Fibroblast of lung (primary cell): Measurements from ENCODE around the gene SNX19. TPM values are rescaled to one million over a fixed set of nuclear protein-coding genes. Genes with fewer than 3 reads are reported as not detected.
A peak's percentile ranks its signal among the peaks of the same experiment; 100 is the strongest.

ENCODE experiments used
- DNase-seq, 2 donors: peaks; one replicate each; pipeline versions ENCODE4 v3.0.0 to v3.0.0-alpha.2; 2010; ENCODE audit warnings: low read depth in 2 of 2
- H2AFZ ChIP-seq: 2 replicates; pipeline ENCODE4 v1.5.1; 2012; ENCODE audit warnings: low read length, control low read depth, inconsistent platforms
- H3K27ac ChIP-seq: 2 replicates; pipeline ENCODE4 v1.5.1; 2011; ENCODE audit warnings: low read length, control low read depth; ENCODE audit not compliant: insufficient read depth
- H3K27me3 ChIP-seq: 2 replicates; pipeline ENCODE4 v1.5.1; 2011; ENCODE audit warnings: mild to moderate bottlenecking, low read length; ENCODE audit not compliant: control insufficient read depth, insufficient read depth
- H3K36me3 ChIP-seq: 2 replicates; pipeline ENCODE4 v1.5.1; 2011; ENCODE audit warnings: low read length; ENCODE audit not compliant: control insufficient read depth, insufficient read depth
- H3K4me1 ChIP-seq: 2 replicates; pipeline ENCODE4 v1.5.1; 2011; ENCODE audit warnings: low read length; ENCODE audit not compliant: control insufficient read depth, insufficient read depth; ENCODE audit errors: extremely low read depth
- H3K4me2 ChIP-seq: 2 replicates; pipeline ENCODE4 v1.5.1; 2011; ENCODE audit warnings: low read length, control low read depth; ENCODE audit not compliant: insufficient read depth; ENCODE audit errors: extremely low read depth
- H3K4me3 ChIP-seq, 4 experiments: fragments of 200-600 bp in 1 of 4; sonication (generic) in 1 of 4; replicated peaks in 1 of 4; 2 replicates each; pipeline ENCODE4 v1.5.1; 2011 to 2016; ENCODE audit warnings: low read length in 4 of 4, low read depth in 3 of 4, mild to moderate bottlenecking in 3 of 4, control low read depth in 2 of 4, inconsistent platforms in 1 of 4, mixed read lengths in 1 of 4; ENCODE audit not compliant: insufficient read depth in 1 of 4; ENCODE audit errors: control extremely low read depth in 1 of 4
- H3K79me2 ChIP-seq: 2 replicates; pipeline ENCODE4 v1.5.1; 2012; ENCODE audit warnings: mild to moderate bottlenecking, low read length, inconsistent platforms; ENCODE audit not compliant: control insufficient read depth, insufficient read depth
- H3K9ac ChIP-seq: 2 replicates; pipeline ENCODE4 v1.5.1; 2011; ENCODE audit warnings: mild to moderate bottlenecking, low read length, control low read depth; ENCODE audit not compliant: insufficient read depth
- H3K9me3 ChIP-seq: 2 replicates; pipeline ENCODE4 v1.5.1; 2012; ENCODE audit warnings: low read depth, low read length; ENCODE audit not compliant: control insufficient read depth, insufficient read depth
- H4K20me1 ChIP-seq: 2 replicates; pipeline ENCODE4 v1.5.1; 2011; ENCODE audit warnings: low read length; ENCODE audit not compliant: control insufficient read depth, insufficient read depth; ENCODE audit errors: extremely low read depth
- CTCF ChIP-seq, 2 donors: IDR thresholded peaks in 1 of 2; conservative IDR thresholded peaks in 1 of 2; 1 replicate in 1 of 2; 2 replicates in 1 of 2; pipeline ENCODE4 v1.5.1; 2011 to 2012; ENCODE audit warnings: low read length in 2 of 2, control low read depth in 1 of 2, inconsistent platforms in 1 of 2, low read depth in 1 of 2, mild to moderate bottlenecking in 1 of 2
- EZH2 ChIP-seq: IDR thresholded peaks from 2 replicates; pipeline ENCODE4 v1.5.1; 2012; ENCODE audit warnings: low read length, control low read depth, mild to moderate bottlenecking; ENCODE audit errors: missing control alignments
- polyA plus RNA-seq, 2 donors: library from polyadenylated mRNA; depleted of rRNA in 1 of 2; stranded (reverse) in 1 of 2; unstranded in 1 of 2; fragments of >200 nt; gene quantifications; 2 replicates each; pipeline ENCODE4 v1.2.1, GENCODE V29; 2011 to 2012; ENCODE audit warnings: missing spikeins in 1 of 2
- total RNA-seq: library from RNA; depleted of rRNA; stranded (reverse); fragments of >200 nt; gene quantifications from 2 replicates; pipeline ENCODE4 v1.2.1, GENCODE V29; 2014

Gene SNX19
- total and polyA plus RNA-seq, 2 donors (not counting 1 experiment from before 2014, with no cell fraction given): 76.6 to 91.7 TPM

GRCh38 chr11:130829920-130830511 lies 86.3 kb downstream of the SNX19 start:
- Histone ChIP-seq H3K79me2 (no peaks in the 10 kb centered on the region), H3K9me3 (no peaks in the 10 kb centered on the region), H3K9ac (no peak overlapping the region), H3K4me3 (no peak overlapping the region), H3K27ac (no peak overlapping the region), H4K20me1 (no peaks in the 10 kb centered on the region), H3K36me3 (no peaks in the 10 kb centered on the region), H3K27me3 (no peaks in the 10 kb centered on the region), H3K4me1 (peaks cover 16% of the 10 kb centered on the region), H2AFZ (no peak overlapping the region), H3K4me2 (no peak overlapping the region)
- DNase-seq: peak; percentile 34 to 47
- TF ChIP-seq CTCF (conservative IDR thresholded peaks at IDR 0.05 in 1 of 2, IDR thresholded peaks at IDR 0.05 in 1 of 2; ENCODE audit: low read depth in 1 of 2, low read length in 2 of 2) (no peak), EZH2 (no peak)

- Histone ChIP-seq H3K4me2 (no peak overlapping the region), H3K79me2 (no peaks in the 10 kb centered on the region), H3K27me3 (no peaks in the 10 kb centered on the region), H3K36me3 (no peaks in the 10 kb centered on the region), H3K4me1 (peaks cover 16% of the 10 kb centered on the region), H3K4me3 (no peak overlapping the region), H3K9me3 (no peaks in the 10 kb centered on the region), H3K9ac (no peak overlapping the region), H2AFZ (no peak overlapping the region), H4K20me1 (no peaks in the 10 kb centered on the region), H3K27ac (no peak overlapping the region)
- TF ChIP-seq EZH2 (no peak), CTCF (conservative IDR thresholded peaks at IDR 0.05 in 1 of 2, IDR thresholded peaks at IDR 0.05 in 1 of 2; ENCODE audit: low read depth in 1 of 2, low read length in 2 of 2) (no peak)
- DNase-seq: peak; percentile 43
These were observed 87.5 kb downstream of the SNX19 start for GRCh38 chr11:130828741-130829140.

GRCh38 chr11:130827451-130828377 lies 88.6 kb downstream of the SNX19 start:
- DNase-seq: peak; percentile 84
- no peaks in the 10 kb centered on the region for H3K79me2 ChIP-seq
- H3K27me3 ChIP-seq: no peaks in the 10 kb centered on the region
- TF ChIP-seq EZH2 (no peak), CTCF (conservative IDR thresholded peaks at IDR 0.05 in 1 of 2, IDR thresholded peaks at IDR 0.05 in 1 of 2; ENCODE audit: low read depth in 1 of 2, low read length in 2 of 2) (peak; percentile 63 to 82)
- no peaks in the 10 kb centered on the region for H3K9me3 ChIP-seq
- peak overlapping the region; percentile 56 for H3K27ac ChIP-seq
- peaks cover 16% of the 10 kb centered on the region for H3K4me1 ChIP-seq
- H3K9ac ChIP-seq: peak overlapping the region; percentile 16
- no peak overlapping the region for H2AFZ ChIP-seq
- no peak overlapping the region for H3K4me2 ChIP-seq
- no peaks in the 10 kb centered on the region for H4K20me1 ChIP-seq
- no peaks in the 10 kb centered on the region for H3K36me3 ChIP-seq
- H3K4me3 ChIP-seq: no peak overlapping the region
